SK-N-SH treated with all-trans-retinoic acid at 6 μM for 48 hours (cell line): ENCODE data around the gene HNRNPR.

Source experiments
- ATAC-seq: fragments of 200-7000 bp; cut with Tn5 transposase; 3 replicates; pipeline ENCODE4 v1.9.1; 2020; ENCODE audit warnings: mild to moderate bottlenecking, moderate library complexity
- BACH2 ChIP-seq: fragments of 250-450 bp; sonication (Bioruptor Pico); IDR thresholded peaks from 2 replicates; pipeline ENCODE4 v1.9.0; 2021; ENCODE audit warnings: mild to moderate bottlenecking, borderline replicate concordance
- CSDC2 ChIP-seq: fragments of 250-450 bp; sonication (Bioruptor Pico); IDR thresholded peaks from 2 replicates; pipeline ENCODE4 v1.5.0; 2020; ENCODE audit warnings: mild to moderate bottlenecking, moderate library complexity
- ESRRG ChIP-seq: fragments of 250-450 bp; sonication (Bioruptor Pico); IDR thresholded peaks from 2 replicates; pipeline ENCODE4 v1.6.1; 2021; ENCODE audit warnings: mild to moderate bottlenecking
- ISL1 ChIP-seq: fragments of 250-450 bp; sonication (Bioruptor Pico); IDR thresholded peaks from 2 replicates; pipeline ENCODE4 v2.1.2; 2022; ENCODE audit warnings: mild to moderate bottlenecking, moderate library complexity
- TCF4 ChIP-seq: fragments of 250-450 bp; sonication (Bioruptor Pico); IDR thresholded peaks from 2 replicates; pipeline ENCODE4 v1.8.0; 2021; ENCODE audit warnings: mild to moderate bottlenecking, moderate library complexity, borderline replicate concordance
- TOX ChIP-seq: fragments of 250-450 bp; sonication (Bioruptor Pico); IDR thresholded peaks from 2 replicates; pipeline ENCODE4 v1.8.0; 2021; ENCODE audit warnings: mild to moderate bottlenecking, moderate library complexity, borderline replicate concordance
- ZC3H10 ChIP-seq: fragments of 250-450 bp; sonication (Bioruptor Pico); IDR thresholded peaks from 2 replicates; pipeline ENCODE4 v1.5.1; 2021; ENCODE audit warnings: mild to moderate bottlenecking, moderate library complexity
- ZFP3 ChIP-seq: fragments of 250-450 bp; sonication (Bioruptor Pico); IDR thresholded peaks from 2 replicates; pipeline ENCODE4 v1.5.0; 2020; ENCODE audit warnings: mild to moderate bottlenecking, moderate library complexity
- ZNF70 ChIP-seq: fragments of 450-650 bp; formaldehyde crosslinking; IDR thresholded peaks from 2 replicates; pipeline ENCODE4 v1.5.0; 2020; ENCODE audit warnings: mild to moderate bottlenecking, moderate library complexity
- TF ChIP-seq, protein P1 (sequence below): fragments of 250-450 bp; sonication (Bioruptor Pico); IDR thresholded peaks from 2 replicates; pipeline ENCODE4 v1.8.0; 2020; ENCODE audit warnings: mild to moderate bottlenecking, moderate library complexity, borderline replicate concordance
- TF ChIP-seq, protein P2 (sequence below): fragments of 250-450 bp; sonication (Bioruptor Pico); IDR thresholded peaks from 2 replicates; pipeline ENCODE4 v1.5.1; 2020; ENCODE audit warnings: low read depth, mild to moderate bottlenecking, moderate library complexity
- TF ChIP-seq, protein P3 (sequence below): fragments of 250-450 bp; sonication (Bioruptor Pico); IDR thresholded peaks from 2 replicates; pipeline ENCODE4 v1.5.0; 2020; ENCODE audit warnings: mild to moderate bottlenecking, moderate library complexity
- TF ChIP-seq, protein P4 (sequence below): fragments of 250-450 bp; sonication (Bioruptor Pico); IDR thresholded peaks from 2 replicates; pipeline ENCODE4 v1.5.1; 2021; ENCODE audit warnings: mild to moderate bottlenecking, moderate library complexity

HNRNPR gene

DNA sequence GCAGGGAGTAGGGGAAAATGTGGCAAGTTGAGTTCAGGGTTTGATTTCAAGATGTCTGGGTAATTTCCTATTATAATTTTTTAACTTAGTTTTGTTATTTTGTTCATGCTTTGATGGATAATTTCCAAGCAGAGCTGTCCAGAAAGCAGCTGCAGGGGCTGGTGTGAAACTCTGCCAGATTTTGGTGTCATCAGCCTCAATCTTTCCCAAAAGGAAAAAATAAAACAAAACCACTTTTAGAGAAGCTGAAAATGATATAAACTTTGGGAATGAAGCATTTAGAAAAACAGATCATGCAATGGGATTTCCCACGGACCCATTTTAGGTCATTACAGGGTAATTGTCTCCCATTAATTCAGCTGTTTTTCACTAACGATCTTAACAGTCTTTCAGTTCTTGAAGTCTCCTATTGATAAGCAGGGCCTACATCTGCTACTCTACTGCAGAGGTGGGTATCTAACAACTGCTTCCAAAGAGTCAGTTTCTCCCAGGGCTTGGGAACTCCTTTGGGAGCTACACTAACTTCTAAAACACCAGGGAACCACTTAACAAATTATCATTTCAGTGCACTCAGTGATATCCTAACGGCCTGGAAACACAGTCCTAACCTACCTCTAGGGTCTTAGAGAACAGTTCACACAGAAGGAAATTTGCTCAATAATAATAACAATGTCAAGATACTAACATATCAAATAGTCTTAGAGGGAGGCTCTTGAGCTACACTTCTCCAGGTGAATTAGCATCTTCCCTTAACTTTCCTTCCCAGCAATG, 13.2 kb upstream of the HNRNPR start:
- TF ChIP-seq ZNF70 (CRISPR knock-in tag) (no peak), TCF4 (no peak), TOX (CRISPR knock-in tag) (no peak)
- TF ChIP-seq, protein P1, sequence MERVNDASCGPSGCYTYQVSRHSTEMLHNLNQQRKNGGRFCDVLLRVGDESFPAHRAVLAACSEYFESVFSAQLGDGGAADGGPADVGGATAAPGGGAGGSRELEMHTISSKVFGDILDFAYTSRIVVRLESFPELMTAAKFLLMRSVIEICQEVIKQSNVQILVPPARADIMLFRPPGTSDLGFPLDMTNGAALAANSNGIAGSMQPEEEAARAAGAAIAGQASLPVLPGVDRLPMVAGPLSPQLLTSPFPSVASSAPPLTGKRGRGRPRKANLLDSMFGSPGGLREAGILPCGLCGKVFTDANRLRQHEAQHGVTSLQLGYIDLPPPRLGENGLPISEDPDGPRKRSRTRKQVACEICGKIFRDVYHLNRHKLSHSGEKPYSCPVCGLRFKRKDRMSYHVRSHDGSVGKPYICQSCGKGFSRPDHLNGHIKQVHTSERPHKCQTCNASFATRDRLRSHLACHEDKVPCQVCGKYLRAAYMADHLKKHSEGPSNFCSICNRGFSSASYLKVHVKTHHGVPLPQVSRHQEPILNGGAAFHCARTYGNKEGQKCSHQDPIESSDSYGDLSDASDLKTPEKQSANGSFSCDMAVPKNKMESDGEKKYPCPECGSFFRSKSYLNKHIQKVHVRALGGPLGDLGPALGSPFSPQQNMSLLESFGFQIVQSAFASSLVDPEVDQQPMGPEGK (CRISPR knock-in tag) = no peak
- TF ChIP-seq, protein P2, sequence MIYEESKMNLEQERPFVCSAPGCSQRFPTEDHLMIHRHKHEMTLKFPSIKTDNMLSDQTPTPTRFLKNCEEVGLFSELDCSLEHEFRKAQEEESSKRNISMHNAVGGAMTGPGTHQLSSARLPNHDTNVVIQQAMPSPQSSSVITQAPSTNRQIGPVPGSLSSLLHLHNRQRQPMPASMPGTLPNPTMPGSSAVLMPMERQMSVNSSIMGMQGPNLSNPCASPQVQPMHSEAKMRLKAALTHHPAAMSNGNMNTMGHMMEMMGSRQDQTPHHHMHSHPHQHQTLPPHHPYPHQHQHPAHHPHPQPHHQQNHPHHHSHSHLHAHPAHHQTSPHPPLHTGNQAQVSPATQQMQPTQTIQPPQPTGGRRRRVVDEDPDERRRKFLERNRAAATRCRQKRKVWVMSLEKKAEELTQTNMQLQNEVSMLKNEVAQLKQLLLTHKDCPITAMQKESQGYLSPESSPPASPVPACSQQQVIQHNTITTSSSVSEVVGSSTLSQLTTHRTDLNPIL (CRISPR knock-in tag) = no peak
- TF ChIP-seq, protein P3, sequence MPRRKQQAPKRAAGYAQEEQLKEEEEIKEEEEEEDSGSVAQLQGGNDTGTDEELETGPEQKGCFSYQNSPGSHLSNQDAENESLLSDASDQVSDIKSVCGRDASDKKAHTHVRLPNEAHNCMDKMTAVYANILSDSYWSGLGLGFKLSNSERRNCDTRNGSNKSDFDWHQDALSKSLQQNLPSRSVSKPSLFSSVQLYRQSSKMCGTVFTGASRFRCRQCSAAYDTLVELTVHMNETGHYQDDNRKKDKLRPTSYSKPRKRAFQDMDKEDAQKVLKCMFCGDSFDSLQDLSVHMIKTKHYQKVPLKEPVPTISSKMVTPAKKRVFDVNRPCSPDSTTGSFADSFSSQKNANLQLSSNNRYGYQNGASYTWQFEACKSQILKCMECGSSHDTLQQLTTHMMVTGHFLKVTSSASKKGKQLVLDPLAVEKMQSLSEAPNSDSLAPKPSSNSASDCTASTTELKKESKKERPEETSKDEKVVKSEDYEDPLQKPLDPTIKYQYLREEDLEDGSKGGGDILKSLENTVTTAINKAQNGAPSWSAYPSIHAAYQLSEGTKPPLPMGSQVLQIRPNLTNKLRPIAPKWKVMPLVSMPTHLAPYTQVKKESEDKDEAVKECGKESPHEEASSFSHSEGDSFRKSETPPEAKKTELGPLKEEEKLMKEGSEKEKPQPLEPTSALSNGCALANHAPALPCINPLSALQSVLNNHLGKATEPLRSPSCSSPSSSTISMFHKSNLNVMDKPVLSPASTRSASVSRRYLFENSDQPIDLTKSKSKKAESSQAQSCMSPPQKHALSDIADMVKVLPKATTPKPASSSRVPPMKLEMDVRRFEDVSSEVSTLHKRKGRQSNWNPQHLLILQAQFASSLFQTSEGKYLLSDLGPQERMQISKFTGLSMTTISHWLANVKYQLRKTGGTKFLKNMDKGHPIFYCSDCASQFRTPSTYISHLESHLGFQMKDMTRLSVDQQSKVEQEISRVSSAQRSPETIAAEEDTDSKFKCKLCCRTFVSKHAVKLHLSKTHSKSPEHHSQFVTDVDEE (CRISPR knock-in tag) = no peak
- TF ChIP-seq, all 23 proteins: peak for 0
- no peak for ATAC-seq

DNA sequence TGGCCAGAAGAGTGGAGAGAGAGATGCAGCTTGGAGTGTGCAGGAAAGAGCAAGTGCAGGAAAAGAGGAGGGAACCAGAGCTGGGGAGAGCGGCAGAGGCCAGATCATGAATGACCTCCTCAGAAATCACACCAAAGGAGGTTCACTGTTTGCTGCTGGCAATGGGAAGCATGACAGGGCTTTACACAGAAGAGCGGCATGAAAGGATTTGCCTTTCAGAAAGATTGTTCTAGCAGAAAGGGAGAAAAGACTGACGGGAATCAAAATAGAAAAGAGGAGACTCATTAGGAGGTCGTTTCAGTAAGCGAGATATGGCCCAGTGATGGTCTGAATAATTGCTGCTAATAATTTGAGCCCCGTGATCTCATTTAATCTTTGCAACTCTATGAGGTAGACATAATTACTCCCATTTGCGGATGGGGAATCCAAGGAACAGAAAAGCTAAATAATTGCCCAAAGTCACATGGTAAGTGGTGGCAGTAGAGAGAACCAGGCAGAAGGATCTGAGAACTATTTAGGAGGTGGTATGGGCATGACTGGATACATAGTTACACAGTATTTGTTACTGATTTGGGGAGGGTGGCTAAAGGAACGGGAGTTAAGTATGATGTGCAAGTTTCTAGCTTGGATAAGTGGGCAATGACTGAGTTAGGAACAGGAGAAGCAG, 12.5 kb upstream of the HNRNPR start:
- ATAC-seq = no peak
- TF ChIP-seq ESRRG (CRISPR knock-in tag) (no peak), BACH2 (no peak), TCF4 (no peak), ISL1 (no peak)

DNA sequence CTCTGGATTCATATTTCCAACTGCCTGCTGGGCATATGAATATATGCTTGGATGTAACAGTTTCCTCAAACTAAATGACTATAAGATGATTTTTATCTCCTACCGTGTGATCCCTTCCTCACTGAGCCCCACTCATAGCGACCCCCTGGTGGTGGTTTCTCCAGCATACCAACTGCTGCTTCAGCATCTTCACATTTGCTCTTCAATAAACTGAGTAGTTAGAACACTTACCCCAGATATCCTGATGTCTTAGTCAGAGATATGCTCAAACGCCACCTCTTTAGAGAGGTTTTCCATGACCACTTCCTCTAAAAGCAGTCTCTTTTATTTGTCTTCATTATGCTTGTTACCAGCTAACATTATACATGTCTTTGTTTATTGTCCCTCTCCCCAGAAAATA, 10.2 kb upstream of the HNRNPR start:
- ATAC-seq = peak; percentile 30; the same call in 1 of the 3 replicates
- TF ChIP-seq ZFP3 (CRISPR knock-in tag) (no peak), BACH2 (no peak), CSDC2 (CRISPR knock-in tag) (no peak), TOX (CRISPR knock-in tag) (no peak), ESRRG (CRISPR knock-in tag) (no peak), ZNF70 (CRISPR knock-in tag) (no peak)
- TF ChIP-seq, protein P4, sequence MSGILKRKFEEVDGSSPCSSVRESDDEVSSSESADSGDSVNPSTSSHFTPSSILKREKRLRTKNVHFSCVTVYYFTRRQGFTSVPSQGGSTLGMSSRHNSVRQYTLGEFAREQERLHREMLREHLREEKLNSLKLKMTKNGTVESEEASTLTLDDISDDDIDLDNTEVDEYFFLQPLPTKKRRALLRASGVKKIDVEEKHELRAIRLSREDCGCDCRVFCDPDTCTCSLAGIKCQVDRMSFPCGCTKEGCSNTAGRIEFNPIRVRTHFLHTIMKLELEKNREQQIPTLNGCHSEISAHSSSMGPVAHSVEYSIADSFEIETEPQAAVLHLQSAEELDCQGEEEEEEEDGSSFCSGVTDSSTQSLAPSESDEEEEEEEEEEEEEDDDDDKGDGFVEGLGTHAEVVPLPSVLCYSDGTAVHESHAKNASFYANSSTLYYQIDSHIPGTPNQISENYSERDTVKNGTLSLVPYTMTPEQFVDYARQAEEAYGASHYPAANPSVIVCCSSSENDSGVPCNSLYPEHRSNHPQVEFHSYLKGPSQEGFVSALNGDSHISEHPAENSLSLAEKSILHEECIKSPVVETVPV (CRISPR knock-in tag) = no peak

GRCh38 chr1:23352096-23352695, 8.1 kb upstream of the HNRNPR start:
- no peak for ATAC-seq
- no peak for TF ChIP-seq BACH2
- no peak for TF ChIP-seq ZC3H10 (CRISPR knock-in tag)
- TF ChIP-seq, protein P4 (CRISPR knock-in tag) = no peak

GRCh38 chr1:23345920-23346319, 1.8 kb upstream of the HNRNPR start:
- ATAC-seq = no peak
- no peak for TF ChIP-seq ESRRG (CRISPR knock-in tag)
- TF ChIP-seq, all 23 proteins: peak for 0
